DLD1 (cell line): ENCODE results near the gene RNF31.

ENCODE experiments used
- in situ Hi-C: cut with HindIII; loops from 2 replicates; pipeline ENCODE4 v1.10.0; 2017; ENCODE audit warnings: low sequenced_read_pairs

The RNF31 gene

GRCh38 chr14:24159777-24160498, 12.6 kb downstream of the RNF31 start:
- in situ Hi-C loops: no loop called here

DNA sequence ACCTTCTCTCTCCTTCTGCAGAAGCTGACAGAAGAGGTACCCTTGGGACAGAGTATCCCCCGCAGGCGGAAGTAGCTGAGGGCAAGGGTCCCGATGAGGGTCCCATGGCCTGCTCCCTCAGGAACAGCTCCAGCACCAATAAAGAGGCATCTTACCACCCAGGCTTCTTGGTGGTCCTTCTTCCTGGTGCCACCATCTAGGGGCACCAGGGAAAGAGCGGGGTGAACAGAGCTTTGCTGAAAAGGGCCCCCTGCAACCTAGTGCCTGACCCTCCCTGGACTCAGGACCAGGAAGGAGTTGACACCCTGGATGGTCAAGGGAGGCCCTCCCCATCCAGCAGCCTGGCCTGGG, 13.2 kb downstream of the RNF31 start:
- in situ Hi-C loops: no loop called here

GRCh38 chr14:24160850-24161804, 13.8 kb downstream of the RNF31 start, which contains the start of gene IRF9:
IRF9 (plus strand) TSS chr14:24161265; CDS start chr14:24162145, 880 bp downstream.
- in situ Hi-C loops: no loop called here

DNA sequence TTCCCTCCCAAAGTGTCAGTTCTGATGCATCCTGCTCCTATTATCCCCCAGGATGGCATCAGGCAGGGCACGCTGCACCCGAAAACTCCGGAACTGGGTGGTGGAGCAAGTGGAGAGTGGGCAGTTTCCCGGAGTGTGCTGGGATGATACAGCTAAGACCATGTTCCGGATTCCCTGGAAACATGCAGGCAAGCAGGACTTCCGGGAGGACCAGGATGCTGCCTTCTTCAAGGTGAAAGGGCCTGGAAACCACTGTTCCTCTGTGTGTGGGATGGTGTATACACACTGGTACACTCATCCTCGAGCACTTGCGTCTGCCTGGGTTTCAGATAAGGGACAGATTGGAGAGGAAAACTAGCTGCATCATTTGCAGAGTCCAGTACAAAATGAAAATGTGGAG, 14.8 kb downstream of the RNF31 start:
- in situ Hi-C loops: no loop called here

- in situ Hi-C loops: no loop called here
Measured at GRCh38 chr14:24164518-24164991, 17.3 kb downstream of the RNF31 start.

GRCh38 chr14:24165785-24166184, 18.5 kb downstream of the RNF31 start:
- in situ Hi-C loops: no loop called here

DNA sequence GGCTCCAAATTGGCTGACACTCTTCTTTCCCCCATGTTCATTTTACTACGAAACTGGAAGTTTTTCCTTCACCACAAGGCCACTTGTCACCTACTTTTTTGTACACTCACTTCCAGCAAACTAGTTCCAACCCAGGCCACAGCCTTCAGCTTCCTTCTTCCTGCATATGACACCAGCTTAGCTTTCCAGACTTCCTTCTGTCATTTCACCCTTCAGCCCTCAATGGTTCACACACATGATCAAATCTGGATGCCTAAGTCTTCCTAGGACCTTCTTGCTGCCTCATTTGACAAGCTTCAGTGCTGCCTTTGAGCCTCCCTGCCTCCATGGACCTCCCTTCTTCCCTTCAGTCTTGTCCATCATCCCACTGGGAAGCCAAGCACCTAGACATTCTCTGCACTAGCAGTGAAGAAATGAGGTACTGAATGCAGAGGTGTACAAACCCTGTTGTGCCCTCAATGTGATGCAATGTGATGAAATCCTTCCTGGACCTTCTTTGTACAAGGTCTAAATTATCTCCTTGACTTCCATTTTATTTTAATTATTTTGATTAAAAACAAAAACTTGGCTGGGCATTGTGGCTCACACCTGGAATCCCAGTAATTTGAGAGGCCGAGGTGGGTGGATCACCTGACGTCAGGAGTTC, 20.3 kb downstream of the RNF31 start:
- in situ Hi-C loops: no loop called here

GRCh38 chr14:24171422-24172260, 24.3 kb downstream of the RNF31 start, which contains the start of gene REC8:
REC8 (plus strand) TSS chr14:24172080; CDS start chr14:24172553, 473 bp downstream.
- in situ Hi-C loops: no loop called here

DNA sequence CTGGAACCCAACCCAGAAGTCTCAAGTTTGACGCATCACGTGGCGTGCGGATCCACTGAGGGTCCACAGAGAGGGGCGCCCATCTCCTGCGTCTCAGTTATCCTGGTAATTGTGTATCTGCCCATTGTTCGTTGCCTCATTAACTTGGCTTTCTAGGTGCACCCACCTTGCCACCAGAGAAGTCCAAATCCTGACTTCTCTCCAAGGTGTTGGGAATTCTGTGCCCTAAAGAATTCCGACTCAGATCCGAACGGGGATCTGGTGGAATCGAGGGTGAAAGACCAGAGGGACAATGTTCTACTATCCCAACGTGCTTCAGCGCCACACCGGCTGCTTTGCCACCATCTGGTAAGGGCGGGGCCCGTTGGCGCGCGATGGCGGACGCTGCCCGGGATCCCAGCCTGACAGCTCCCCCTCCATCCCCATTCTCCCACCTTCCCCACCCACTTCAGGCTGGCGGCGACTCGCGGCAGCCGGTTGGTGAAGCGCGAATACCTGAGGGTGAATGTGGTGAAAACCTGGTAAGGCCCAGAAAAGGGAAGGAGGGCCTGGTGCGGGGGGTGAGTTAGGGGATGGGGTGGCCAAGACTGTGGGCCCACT, 25.1 kb downstream of the RNF31 start:
- in situ Hi-C loops: no loop called here

DNA sequence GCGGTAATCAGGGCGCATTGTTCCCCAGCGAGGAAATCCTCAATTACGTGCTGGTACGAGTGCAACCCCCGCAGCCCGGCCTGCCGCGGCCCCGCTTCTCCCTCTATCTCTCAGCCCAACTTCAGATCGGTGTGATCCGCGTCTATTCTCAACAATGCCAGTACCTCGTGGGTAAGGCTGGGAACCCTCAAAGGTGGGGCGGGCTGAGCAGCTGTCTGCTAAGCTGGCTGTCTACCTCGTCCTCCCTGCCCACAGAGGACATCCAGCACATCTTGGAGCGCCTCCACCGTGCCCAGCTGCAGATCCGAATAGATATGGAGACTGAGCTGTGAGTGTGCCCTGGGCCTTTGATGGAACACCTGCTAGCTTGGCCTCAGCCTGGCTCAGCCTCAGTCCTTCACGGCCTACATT, 25.6 kb downstream of the RNF31 start:
- in situ Hi-C loops: no loop called here

GRCh38 chr14:24176599-24176998, 29.3 kb downstream of the RNF31 start:
- in situ Hi-C loops: no loop called here

- in situ Hi-C loops: no loop called here
Measured at GRCh38 chr14:24177041-24177825, 29.9 kb downstream of the RNF31 start.

DNA sequence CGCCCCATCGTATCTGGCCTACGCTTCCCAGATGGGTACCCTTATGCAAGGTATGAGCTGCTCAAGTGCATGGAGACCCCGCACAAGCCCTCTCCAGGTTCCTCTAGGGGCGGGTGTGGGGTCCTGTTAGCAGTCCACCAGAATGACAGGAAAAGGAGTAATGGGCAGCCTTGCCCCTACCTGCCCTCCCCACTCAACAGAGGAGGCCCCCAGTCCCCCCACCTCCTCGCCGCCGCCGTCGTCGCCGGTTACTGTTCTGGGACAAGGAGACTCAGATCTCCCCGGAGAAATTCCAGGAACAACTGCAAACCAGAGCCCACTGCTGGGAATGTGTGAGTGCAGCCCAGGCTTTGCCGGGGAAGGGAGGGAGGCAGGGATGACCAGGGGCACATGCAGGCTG, 30.6 kb downstream of the RNF31 start:
- in situ Hi-C loops: no loop called here

DNA sequence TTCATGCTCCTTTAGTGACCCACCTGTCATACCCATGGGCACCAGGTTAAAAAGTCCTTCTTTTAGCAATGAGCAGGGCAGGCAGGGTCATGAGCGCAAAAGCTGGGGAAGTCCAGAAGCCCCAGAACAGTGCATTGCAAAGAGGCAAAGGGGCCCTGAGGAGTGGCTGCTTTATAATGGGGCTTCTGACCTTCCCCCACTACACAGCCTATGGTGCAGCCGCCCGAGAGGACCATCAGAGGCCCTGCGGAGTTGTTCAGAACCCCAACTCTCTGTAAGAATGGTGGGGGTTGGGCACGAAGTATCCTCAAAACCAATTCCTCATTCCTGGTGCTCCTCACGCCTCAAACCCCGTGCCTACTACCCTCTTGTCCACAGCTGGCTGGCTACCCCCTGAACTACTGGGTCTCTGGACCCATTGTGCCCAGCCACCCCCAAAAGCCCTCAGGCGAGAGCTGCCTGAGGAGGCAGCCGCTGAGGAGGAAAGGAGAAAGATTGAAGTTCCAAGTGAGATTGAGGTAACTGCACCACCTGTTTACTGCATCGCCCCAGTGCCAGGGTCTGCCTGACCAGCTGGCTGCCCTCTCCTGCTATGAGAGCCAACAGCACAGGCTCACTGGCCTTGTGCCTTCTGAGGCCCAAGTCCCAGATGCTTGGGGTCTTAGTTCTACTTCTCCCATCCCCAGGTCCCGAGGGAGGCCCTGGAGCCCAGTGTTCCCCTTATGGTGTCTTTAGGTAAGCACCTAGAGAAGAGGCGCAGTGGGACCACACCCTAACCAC, 31.3 kb downstream of the RNF31 start:
- in situ Hi-C loops: no loop called here

- in situ Hi-C loops: no loop called here
Measured at GRCh38 chr14:24179294-24179960, 32.1 kb downstream of the RNF31 start.

DNA sequence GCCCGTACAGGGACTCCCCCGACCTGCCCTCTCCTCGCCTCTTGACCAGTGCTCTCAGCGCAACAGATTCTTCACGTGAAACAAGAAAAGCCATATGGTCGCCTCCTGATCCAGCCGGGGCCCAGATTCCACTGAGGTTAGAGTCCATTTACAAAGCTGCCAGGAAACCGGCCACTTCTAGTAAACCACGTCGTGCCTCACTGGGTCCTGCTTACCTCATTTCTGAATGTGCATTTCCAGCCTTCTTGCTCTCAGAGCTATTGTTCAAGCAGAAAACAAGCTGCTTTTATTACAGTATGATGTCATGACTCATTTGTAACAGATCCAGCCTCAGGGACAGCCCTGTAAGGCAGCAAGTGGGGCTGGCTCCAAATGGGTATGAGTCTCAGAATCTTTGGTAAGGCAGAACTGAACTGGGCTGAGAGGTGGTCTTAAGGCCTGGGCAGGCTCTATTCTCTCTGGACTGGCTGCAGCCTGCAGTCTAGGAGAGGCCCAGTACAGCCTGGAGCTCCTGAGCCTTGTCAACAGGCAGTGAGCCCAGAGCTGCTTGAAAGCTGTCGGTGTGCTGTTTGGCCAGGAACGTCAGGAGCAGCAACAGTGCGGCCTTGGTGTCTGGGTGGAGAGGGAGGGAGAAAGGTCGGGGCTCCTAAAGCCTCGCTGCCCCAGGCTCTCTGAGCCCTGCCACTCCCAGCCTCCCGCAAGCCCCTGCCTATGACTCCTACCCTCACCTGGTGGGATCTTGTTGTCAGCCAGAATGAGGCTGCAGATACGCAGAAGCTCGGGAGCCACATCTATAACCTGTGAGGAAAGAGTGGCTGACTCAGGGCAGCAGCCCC, 32.9 kb downstream of the RNF31 start:
- in situ Hi-C loops: no loop called here
